Ovary (tissue), 9 donors: ENCODE results near the gene TNFRSF13B. TPM values are rescaled to one million over a fixed set of nuclear protein-coding genes. Genes with fewer than 3 reads are reported as not detected.
"Not testable (repeated sequence)": the region's sequence is repeated elsewhere in the genome, so short reads cannot be mapped to it uniquely, and the experiment has no call there.

Source experiments
- DNase-seq, 5 donors: peaks; one replicate each; pipeline ENCODE4 v3.0.0-alpha.2; 2019 to 2020
- H3K27ac ChIP-seq, 2 donors: fragments of 200-600 bp; one replicate each; pipeline versions ENCODE4 v1.5.1 to v1.8.0; 2019 to 2022
- H3K27me3 ChIP-seq: fragments of 200-600 bp; one replicate; pipeline ENCODE4 v1.8.0; 2022
- H3K36me3 ChIP-seq: fragments of 200-600 bp; sonication (generic); one replicate; pipeline ENCODE4 v1.5.1; 2019
- H3K4me1 ChIP-seq: one replicate; pipeline ENCODE4 v1.8.1; 2013; ENCODE audit warnings: mild to moderate bottlenecking, moderate library complexity; ENCODE audit not compliant: insufficient read depth
- H3K4me3 ChIP-seq: fragments of 200-600 bp; sonication (generic); one replicate; pipeline ENCODE4 v1.5.1; 2017
- H3K9me3 ChIP-seq, 2 donors: fragments of 200-600 bp in 1 of 2; sonication (generic) in 1 of 2; one replicate each; pipeline versions ENCODE4 v1.5.1 to v1.8.1; 2013 to 2019; ENCODE audit warnings: mild to moderate bottlenecking in 1 of 2, moderate library complexity in 1 of 2
- CTCF ChIP-seq, 3 donors: fragments of 450-650 bp in 2 of 3; fragments of 200-600 bp in 1 of 3; IDR thresholded peaks; one replicate each; pipeline versions ENCODE4 v1.5.1 to v1.8.0; 2016 to 2022; ENCODE audit warnings: antibody characterized with exemption in 3 of 3, mild to moderate bottlenecking in 1 of 3
- EP300 ChIP-seq: sonication (generic); formaldehyde crosslinking; IDR thresholded peaks from one replicate; pipeline ENCODE4 v1.6.1; 2017; ENCODE audit warnings: antibody characterized with exemption
- POLR2A ChIP-seq: fragments of 450-650 bp; IDR thresholded peaks from one replicate; pipeline ENCODE4 v1.6.1; 2017; ENCODE audit warnings: antibody characterized with exemption, mild to moderate bottlenecking, moderate library complexity
- WGBS, 3 donors: extraction: QIAGEN DNeasy Blood & Tissue Kit in 1 of 3; methylation state at CpG; one replicate each; pipeline versions ENCODE4 v1.1.5 to v1.1.7; 2013 to 2017; 5-methylcytosine and 5-hydroxymethylcytosine counted together
- intact Hi-C, 4 donors: fragments of 100-400 bp; cut with DNase I; formaldehyde crosslinking; loops; one replicate each; pipeline versions ENCODE4 v1.11.0 to v1.15.1; 2022 to 2023
- polyA plus RNA-seq, 2 donors: library from polyadenylated mRNA; stranded (reverse); fragments of 200-250 nt in 1 of 2; fragments of 350-450 nt in 1 of 2; fragmentation: Illumina TruSeq in 1 of 2; extraction: RNeasy Lipid Tissue Mini Kit (QIAGEN cat#74804) in 1 of 2; gene quantifications; one replicate each; pipeline ENCODE4 v1.2.3, GENCODE V29; 2013 to 2014
- small RNA-seq: library from RNA; depleted of rRNA; stranded (forward); fragments of <200 nt; gene quantifications from one replicate; pipeline ENCODE3, GENCODE V24; 2016
- total RNA-seq, 7 donors: library from RNA; depleted of rRNA in 2 of 7; stranded (reverse); fragments of >200 nt in 2 of 7; fragmentation: NEBNext Ultra II Directional in 3 of 7; extraction: Animal tissue kit (Norgen Biotek cat#: 25700) in 3 of 7; gene quantifications; one replicate each; pipeline versions ENCODE4 v1.1.0 to v1.2.4, GENCODE V29; 2016 to 2023
- donor health status: DM: no; HTN: no; CAD: no; lungs with moderate emphysema.
- donor health status: DM: no; HTN: no; CAD: no.
- donor health status: Bipolar disorder and iron deficiency.
- donor health status: DM: yes; HTN: yes; CAD: no.
- donor health status: DM: no; HTN: no; CAD: no.
- donor health status: DM: yes; HTN: yes; CAD: no.

The TNFRSF13B gene
- total and polyA plus RNA-seq, 9 donors, result 0.53 TPM; not detected in 8

- TF ChIP-seq POLR2A, result no peak
- TF ChIP-seq EP300, result no peak
- no peak for TF ChIP-seq CTCF (IDR thresholded peaks at IDR 0.05)
- DNase-seq, result no peak
Measured at GRCh38 chr17:16900288-16900882, 71.5 kb downstream of the TNFRSF13B start.

GRCh38 chr17:16897211-16897896 is 74.6 kb downstream of the TNFRSF13B start:
- H3K27me3 ChIP-seq, H3K9me3 ChIP-seq, H3K4me1 ChIP-seq, intact Hi-C loops, H3K4me3 ChIP-seq, H3K27ac ChIP-seq, H3K36me3 ChIP-seq, DNase-seq: not testable (repeated sequence)
- 73 to 78% (median 75%) methylated on average over 10 of the region's 10 CpGs for WGBS, 3 donors

More at GRCh38 chr17:16900288-16900882, 71.5 kb downstream of the TNFRSF13B start:
- H3K27me3 ChIP-seq, result no peaks in the 10 kb centered on the region
- intact Hi-C loops, result no loop called here
- H3K9me3 ChIP-seq, result no peaks in the 10 kb centered on the region
- WGBS, 3 donors, result 87 to 88% (median 88%) methylated on average over 2 of the region's 2 CpGs
- no peaks in the 10 kb centered on the region for H3K4me1 ChIP-seq
- H3K27ac ChIP-seq, result no peak overlapping the region
- H3K36me3 ChIP-seq, result no peaks in the 10 kb centered on the region
- no peak overlapping the region for H3K4me3 ChIP-seq

- H3K4me1 ChIP-seq, H3K4me3 ChIP-seq, DNase-seq, H3K27me3 ChIP-seq, H3K9me3 ChIP-seq, intact Hi-C loops, H3K36me3 ChIP-seq, H3K27ac ChIP-seq: not testable (repeated sequence)
- 86 to 88% (median 86%) methylated on average over 8 of the region's 8 CpGs for WGBS, 3 donors
Measured at GRCh38 chr17:16896235-16896634, 75.7 kb downstream of the TNFRSF13B start.

- H3K36me3 ChIP-seq, H3K27ac ChIP-seq, H3K9me3 ChIP-seq, H3K27me3 ChIP-seq, intact Hi-C loops, H3K4me1 ChIP-seq, DNase-seq, H3K4me3 ChIP-seq: not testable (repeated sequence)
- 87 to 90% (median 89%) methylated on average over 19 of the region's 19 CpGs for WGBS, 3 donors
Measured at GRCh38 chr17:16893527-16893926, 78.4 kb downstream of the TNFRSF13B start.

- H3K27me3 ChIP-seq, H3K27ac ChIP-seq, DNase-seq, H3K4me1 ChIP-seq, intact Hi-C loops, H3K9me3 ChIP-seq, H3K36me3 ChIP-seq, H3K4me3 ChIP-seq: not testable (repeated sequence)
- 85 to 89% (median 87%) methylated on average over 16 to 20 of the region's 20 CpGs for WGBS, 3 donors
Measured at GRCh38 chr17:16892876-16893454, 79.0 kb downstream of the TNFRSF13B start.

- no peaks in the 10 kb centered on the region for H3K4me1 ChIP-seq
- no peaks in the 10 kb centered on the region for H3K9me3 ChIP-seq
- intact Hi-C loops, result no loop called here
- no peak overlapping the region for H3K27ac ChIP-seq
- DNase-seq, result no peak
- H3K27me3 ChIP-seq, result no peaks in the 10 kb centered on the region
- no peak overlapping the region for H3K4me3 ChIP-seq
- WGBS, 3 donors, result 81 to 88% (median 87%) methylated on average over 5 of the region's 5 CpGs
- TF ChIP-seq POLR2A (no peak), EP300 (no peak), CTCF (IDR thresholded peaks at IDR 0.05) (no peak)
- H3K36me3 ChIP-seq, result no peaks in the 10 kb centered on the region
Measured at GRCh38 chr17:16889088-16889465, 82.8 kb downstream of the TNFRSF13B start.

Small RNA genes within 50 kb of the gene (small RNA-seq; reads per million reads assigned to genes)
- not detected for gene AL353996.1

Other genes with a start within 250 kb of the TNFRSF13B start
- gene MPRIP, start 70.3 kb upstream of the TNFRSF13B start, total RNA-seq, result 100 to 1,000 TPM in 5 of 7 donors, 10 to 100 TPM in 2; 72.3 to 256 (median 228) TPM
- gene MPRIP, start 70.3 kb upstream of the TNFRSF13B start, polyA plus RNA-seq, result 100 to 1,000 TPM; 111 to 184 TPM
- 10 to 100 TPM in 1 of 7 donors, 1 to 10 TPM in 6; 2.7 to 12.8 (median 7.5) TPM for gene PLD6, start 234.2 kb upstream of the TNFRSF13B start, total RNA-seq
- 1 to 10 TPM; 7.2 to 7.3 TPM for gene PLD6, start 234.2 kb upstream of the TNFRSF13B start, polyA plus RNA-seq